ENCODE results near the gene CARMIL1. TPM values are rescaled to one million over a fixed set of nuclear protein-coding genes. Genes with fewer than 3 reads are reported as not detected.

Gene CARMIL1
- total RNA-seq, 2 experiments from 2014 or later, result 7.1 to 8.1 TPM

- H3K9me3 Mint-ChIP-seq, result no peaks in the 10 kb centered on the region
- DNase-seq, result no peak
- no peaks in the 10 kb centered on the region for H3K36me3 Mint-ChIP-seq
- H3K27me3 Mint-ChIP-seq, result peaks cover 4% of the 10 kb centered on the region
- H3K27ac Mint-ChIP-seq, result no peak overlapping the region
- H3K4me1 Mint-ChIP-seq, result no peaks in the 10 kb centered on the region
- H3K4me3 Mint-ChIP-seq, result no peak overlapping the region
Observed at GRCh38 chr6:25257686-25258348, 21.4 kb upstream of the CARMIL1 start.

GRCh38 chr6:25259756-25260155 lies 19.4 kb upstream of the CARMIL1 start:
- DNase-seq, result no peak
- Mint-ChIP-seq H3K36me3 (no peaks in the 10 kb centered on the region), H3K4me3 (no peak overlapping the region), H3K27me3 (no peaks in the 10 kb centered on the region), H3K9me3 (no peaks in the 10 kb centered on the region), H3K4me1 (no peaks in the 10 kb centered on the region), H3K27ac (no peak overlapping the region)

GRCh38 chr6:25263657-25264056 lies 15.5 kb upstream of the CARMIL1 start:
- Mint-ChIP-seq H3K9me3 (no peaks in the 10 kb centered on the region), H3K4me1 (peaks cover 1% of the 10 kb centered on the region), H3K36me3 (no peaks in the 10 kb centered on the region), H3K27me3 (no peaks in the 10 kb centered on the region), H3K4me3 (no peak overlapping the region), H3K27ac (no peak overlapping the region)
- no peak for DNase-seq

- no peak for DNase-seq
- H3K4me3 Mint-ChIP-seq, result no peak overlapping the region
- H3K36me3 Mint-ChIP-seq, result no peaks in the 10 kb centered on the region
- no peaks in the 10 kb centered on the region for H3K27me3 Mint-ChIP-seq
- H3K4me1 Mint-ChIP-seq, result peaks cover 1% of the 10 kb centered on the region
- H3K27ac Mint-ChIP-seq, result no peak overlapping the region
- H3K9me3 Mint-ChIP-seq, result no peaks in the 10 kb centered on the region
Observed at GRCh38 chr6:25266456-25267100, 12.6 kb upstream of the CARMIL1 start.

GRCh38 chr6:25267662-25268061 lies 11.5 kb upstream of the CARMIL1 start:
- Mint-ChIP-seq H3K36me3 (no peaks in the 10 kb centered on the region), H3K27ac (no peak overlapping the region), H3K4me1 (peaks cover 1% of the 10 kb centered on the region), H3K9me3 (no peaks in the 10 kb centered on the region), H3K4me3 (no peak overlapping the region), H3K27me3 (no peaks in the 10 kb centered on the region)
- DNase-seq, result no peak

- no peaks in the 10 kb centered on the region for H3K27me3 Mint-ChIP-seq
- no peaks in the 10 kb centered on the region for H3K36me3 Mint-ChIP-seq
Observed at GRCh38 chr6:25270559-25270958, 8.6 kb upstream of the CARMIL1 start.

GRCh38 chr6:25275436-25275835 lies 3.7 kb upstream of the CARMIL1 start:
- Mint-ChIP-seq H3K27me3 (no peaks in the 10 kb centered on the region), H3K36me3 (peaks cover 4% of the 10 kb centered on the region), H3K27ac (no peak overlapping the region), H3K4me1 (peaks cover 27% of the 10 kb centered on the region), H3K4me3 (no peak overlapping the region), H3K9me3 (no peaks in the 10 kb centered on the region)
- no peak for DNase-seq

More at GRCh38 chr6:25270559-25270958, 8.6 kb upstream of the CARMIL1 start:
- H3K4me1 Mint-ChIP-seq, result peaks cover under 1% of the 10 kb centered on the region
- no peak overlapping the region for H3K4me3 Mint-ChIP-seq
- H3K9me3 Mint-ChIP-seq, result no peaks in the 10 kb centered on the region
- DNase-seq, result no peak
- H3K27ac Mint-ChIP-seq, result no peak overlapping the region

GRCh38 chr6:25277386-25277785 lies 1.8 kb upstream of the CARMIL1 start:
- Mint-ChIP-seq H3K27me3 (no peaks in the 10 kb centered on the region), H3K4me3 (peak overlapping the region; percentile 89), H3K9me3 (peaks cover 1% of the 10 kb centered on the region), H3K27ac (no peak overlapping the region), H3K36me3 (peaks cover 10% of the 10 kb centered on the region), H3K4me1 (peaks cover 40% of the 10 kb centered on the region)
- DNase-seq, result no peak

GRCh38 chr6:25277857-25278256 lies 1.3 kb upstream of the CARMIL1 start:
- no peak overlapping the region for H3K27ac Mint-ChIP-seq
- no peaks in the 10 kb centered on the region for H3K27me3 Mint-ChIP-seq
- no peak for DNase-seq
- peaks cover 44% of the 10 kb centered on the region for H3K4me1 Mint-ChIP-seq
- peaks cover 10% of the 10 kb centered on the region for H3K36me3 Mint-ChIP-seq
- H3K4me3 Mint-ChIP-seq, result peak overlapping the region; percentile 89
- H3K9me3 Mint-ChIP-seq, result peaks cover 1% of the 10 kb centered on the region

GRCh38 chr6:25278261-25278913 lies 787 bp upstream of the CARMIL1 start:
- peaks cover 10% of the 10 kb centered on the region for H3K36me3 Mint-ChIP-seq

GRCh38 chr6:25279748-25280343 lies 672 bp downstream of the CARMIL1 start:
- Mint-ChIP-seq H3K9me3 (peaks cover 1% of the 10 kb centered on the region), H3K4me3 (peak overlapping the region; percentile 89), H3K27me3 (no peaks in the 10 kb centered on the region), H3K4me1 (peaks cover 44% of the 10 kb centered on the region), H3K36me3 (peaks cover 10% of the 10 kb centered on the region), H3K27ac (peak overlapping the region; percentile 79)
- peak; percentile 18 for DNase-seq

More at GRCh38 chr6:25278261-25278913, 787 bp upstream of the CARMIL1 start:
- peak overlapping the region; percentile 89 for H3K4me3 Mint-ChIP-seq
- peak overlapping the region; percentile 82 for H3K27ac Mint-ChIP-seq
- no peaks in the 10 kb centered on the region for H3K27me3 Mint-ChIP-seq
- H3K9me3 Mint-ChIP-seq, result peaks cover 1% of the 10 kb centered on the region
- no peak for DNase-seq
- peaks cover 44% of the 10 kb centered on the region for H3K4me1 Mint-ChIP-seq

- Mint-ChIP-seq H3K36me3 (peaks cover 15% of the 10 kb centered on the region), H3K4me1 (peaks cover 49% of the 10 kb centered on the region), H3K27ac (peak overlapping the region; percentile 47), H3K4me3 (peak overlapping the region; percentile 89), H3K9me3 (peaks cover 1% of the 10 kb centered on the region), H3K27me3 (no peaks in the 10 kb centered on the region)
- DNase-seq, result peak; percentile 24
Observed at GRCh38 chr6:25280344-25281074, 1.3 kb downstream of the CARMIL1 start.

- Mint-ChIP-seq H3K9me3 (no peaks in the 10 kb centered on the region), H3K4me1 (peaks cover 24% of the 10 kb centered on the region), H3K27me3 (no peaks in the 10 kb centered on the region), H3K27ac (no peak overlapping the region), H3K4me3 (no peak overlapping the region), H3K36me3 (peaks cover 18% of the 10 kb centered on the region)
- no peak for DNase-seq
Observed at GRCh38 chr6:25286891-25287290, 7.7 kb downstream of the CARMIL1 start.

GRCh38 chr6:25287941-25288340 lies 8.8 kb downstream of the CARMIL1 start:
- Mint-ChIP-seq H3K27ac (no peak overlapping the region), H3K27me3 (no peaks in the 10 kb centered on the region), H3K36me3 (peaks cover 14% of the 10 kb centered on the region), H3K9me3 (no peaks in the 10 kb centered on the region), H3K4me1 (peaks cover 16% of the 10 kb centered on the region), H3K4me3 (no peak overlapping the region)
- DNase-seq, result no peak

- H3K27ac Mint-ChIP-seq, result no peak overlapping the region
- no peaks in the 10 kb centered on the region for H3K9me3 Mint-ChIP-seq
- H3K4me1 Mint-ChIP-seq, result peaks cover 16% of the 10 kb centered on the region
- no peak for DNase-seq
- H3K27me3 Mint-ChIP-seq, result no peaks in the 10 kb centered on the region
- no peak overlapping the region for H3K4me3 Mint-ChIP-seq
- H3K36me3 Mint-ChIP-seq, result peaks cover 14% of the 10 kb centered on the region
Observed at GRCh38 chr6:25288518-25288917, 9.3 kb downstream of the CARMIL1 start.

Measured in activated naive CD8-positive, alpha-beta T cell treated with anti-CD3 and anti-CD28 coated beads for 36 hours (primary cell).